ENCODE results near the gene CDC42EP4. TPM values are rescaled to one million over a fixed set of nuclear protein-coding genes. Genes with fewer than 3 reads are reported as not detected.

Gene CDC42EP4
- total and polyA plus RNA-seq, 10 of the 15 experiments (the other 5 are each of a cell fraction or from before 2014, with no cell fraction given) = 0.05 to 7.1 (median 2.7) TPM

DNA sequence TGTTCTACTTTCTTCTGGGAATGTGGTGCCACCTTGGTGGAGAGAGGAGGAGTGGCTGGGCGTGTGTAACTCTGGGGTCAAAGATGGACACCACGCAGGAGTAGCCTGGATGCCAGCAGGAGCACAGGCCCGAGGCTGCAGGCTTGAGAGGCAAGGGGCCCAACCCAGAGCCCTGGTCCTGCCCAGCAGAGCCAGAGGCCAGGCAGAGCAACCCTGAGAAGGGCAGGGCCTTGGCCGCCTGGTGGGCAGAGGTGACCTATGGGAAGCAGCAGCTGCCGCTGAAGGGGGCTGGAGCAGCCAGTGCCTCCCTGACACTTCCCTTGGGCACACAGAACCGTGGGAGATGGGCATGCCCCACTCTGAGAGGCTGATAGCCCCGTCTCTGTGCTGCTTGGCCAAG lies 32.1 kb downstream of the CDC42EP4 start:
- no peak overlapping the region for H3K27ac ChIP-seq (ENCODE audit: control insufficient read depth, insufficient read depth)
- in situ Hi-C loops (cut with MboI) (loop anchor here (5.0 to 10.0 kb wide), 2 partner anchors 48 to 915 kb away; no protein-coding TSS in a partner anchor), intact Hi-C loops (cut with micrococcal nuclease; ENCODE audit: unreplicated experiment) (no loop called here)
- no peaks in the 10 kb centered on the region for H3K79me2 ChIP-seq (ENCODE audit: control insufficient read depth, insufficient read depth, low read length)
- no peak for FAIRE-seq
- DNase-seq (ENCODE audit: low read depth, low spot score) = no peak
- peaks cover 17% of the 10 kb centered on the region for H3K4me1 ChIP-seq (ENCODE audit: control insufficient read depth, insufficient read depth, low read length)
- RAD21 ChIA-PET (ENCODE audit: unreplicated experiment) = interaction anchor here (2.6 kb wide), 1 partner anchor 9 kb away, joined by 18 read pairs; no protein-coding TSS in a partner anchor
- no peak overlapping the region for H2AFZ ChIP-seq (ENCODE audit: control insufficient read depth, low read depth, low read length)
- no peak overlapping the region for H3K4me2 ChIP-seq (ENCODE audit: control insufficient read depth, insufficient read depth)
- SMC1A ChIA-PET (ENCODE audit: uncharacterized antibody, unreplicated experiment) = interaction anchor here (5.6 kb wide), 1 partner anchor 32 kb away, joined by 29 read pairs; the partner anchor contains the start of gene CDC42EP4
- WGBS (ENCODE audit: insufficient coverage, insufficient replicate concordance, low lambda C conversion rate, missing lambda C conversion rate) = 58% methylated on average over 7 of the region's 7 CpGs
- POLR2A ChIA-PET = no interaction called here
- no TSS peak for BruUV-seq (replicated peaks)
- no peaks in the 10 kb centered on the region for H3K27me3 ChIP-seq (replicated peaks in 1 of 2; ENCODE audit: control insufficient read depth in 2 of 2, insufficient read depth in 2 of 2, low read length in 1 of 2)
- ATAC-seq = no peak
- CTCF ChIA-PET = interaction anchor here (1.7 kb wide), 1 partner anchor 90 kb away, joined by 4 read pairs; no protein-coding TSS in a partner anchor
- TF ChIP-seq, protein P1, sequence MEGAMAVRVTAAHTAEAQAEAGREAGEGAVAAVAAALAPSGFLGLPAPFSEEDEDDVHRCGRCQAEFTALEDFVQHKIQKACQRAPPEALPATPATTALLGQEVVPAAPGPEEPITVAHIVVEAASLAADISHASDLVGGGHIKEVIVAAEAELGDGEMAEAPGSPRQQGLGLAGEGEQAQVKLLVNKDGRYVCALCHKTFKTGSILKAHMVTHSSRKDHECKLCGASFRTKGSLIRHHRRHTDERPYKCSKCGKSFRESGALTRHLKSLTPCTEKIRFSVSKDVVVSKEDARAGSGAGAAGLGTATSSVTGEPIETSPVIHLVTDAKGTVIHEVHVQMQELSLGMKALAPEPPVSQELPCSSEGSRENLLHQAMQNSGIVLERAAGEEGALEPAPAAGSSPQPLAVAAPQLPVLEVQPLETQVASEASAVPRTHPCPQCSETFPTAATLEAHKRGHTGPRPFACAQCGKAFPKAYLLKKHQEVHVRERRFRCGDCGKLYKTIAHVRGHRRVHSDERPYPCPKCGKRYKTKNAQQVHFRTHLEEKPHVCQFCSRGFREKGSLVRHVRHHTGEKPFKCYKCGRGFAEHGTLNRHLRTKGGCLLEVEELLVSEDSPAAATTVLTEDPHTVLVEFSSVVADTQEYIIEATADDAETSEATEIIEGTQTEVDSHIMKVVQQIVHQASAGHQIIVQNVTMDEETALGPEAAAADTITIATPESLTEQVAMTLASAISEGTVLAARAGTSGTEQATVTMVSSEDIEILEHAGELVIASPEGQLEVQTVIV (IDR thresholded peaks at IDR 0.05; ENCODE audit: borderline replicate concordance, partially characterized antibody) = no peak
- TF ChIP-seq EGR1 (IDR thresholded peaks at IDR 0.05; ENCODE audit: borderline replicate concordance in 1 of 2, low read depth in 2 of 2, low read length in 2 of 2) = no peak
- no peak for TF ChIP-seq ATF7 (IDR thresholded peaks at IDR 0.05; ENCODE audit: low read depth)
- TF ChIP-seq POLR2AphosphoS2 (IDR thresholded peaks at IDR 0.05; ENCODE audit: low read depth, low read length) = no peak
- TF ChIP-seq PAX8 (IDR thresholded peaks at IDR 0.05) = no peak
- TF ChIP-seq TARDBP (IDR thresholded peaks at IDR 0.05; ENCODE audit: borderline replicate concordance) = no peak
- 0 out of 4 replicates have a peak, but pooled peaks cover 0 to 3% of the 10 kb centered on the region in 2 experiments for H3K36me3 ChIP-seq (ENCODE audit: control insufficient read depth in 2 of 2, insufficient read depth in 2 of 2, low read length in 1 of 2)
- no peak overlapping the region for H3K4me3 ChIP-seq
- H4K20me1 ChIP-seq (ENCODE audit: control insufficient read depth, insufficient read depth) = no peaks in the 10 kb centered on the region
- no peaks in the 10 kb centered on the region for H3K9me3 ChIP-seq (replicated peaks; ENCODE audit: control insufficient read depth, insufficient read depth, low read length)
- H3K9ac ChIP-seq (ENCODE audit: control insufficient read depth, insufficient read depth, low read length) = no peak overlapping the region

Data from GM12878 (cell line).